ENCODE results near the gene CD1C. TPM values are rescaled to one million over a fixed set of nuclear protein-coding genes. Genes with fewer than 3 reads are reported as not detected.
"Not testable (repeated sequence)": the region's sequence is repeated elsewhere in the genome, so short reads cannot be mapped to it uniquely, and the experiment has no call there.

CD1C gene
- total RNA-seq, result 0.20 and 0.23 TPM in 2 replicates

DNA sequence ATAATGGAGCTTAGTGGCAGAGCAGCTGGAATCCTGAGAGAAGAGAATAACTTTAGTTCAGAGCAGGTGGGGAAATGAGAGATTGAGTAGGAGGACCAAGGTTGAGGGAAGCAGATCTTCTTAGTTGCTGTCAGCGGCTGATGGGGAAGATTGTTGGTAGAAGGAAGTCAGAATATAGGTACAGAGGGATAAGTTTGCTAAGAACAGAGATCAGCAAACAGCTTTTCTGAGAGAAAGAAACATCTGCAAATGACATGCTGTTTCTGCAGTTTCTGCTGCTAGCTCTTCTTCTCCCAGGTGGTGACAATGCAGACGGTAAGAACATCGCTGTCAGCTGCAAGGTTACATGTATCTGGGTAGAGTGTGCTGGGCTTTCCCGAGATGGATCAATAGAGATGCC is at the start of gene CD1C:
Gene CD1C (plus strand): TSS at position 113 of the 400 bp plus-strand sequence. CDS start 142 bp downstream, at position 255.
- no peaks in the 10 kb centered on the region for H3K36me3 Mint-ChIP-seq (ENCODE audit: low read depth)
- H3K27ac Mint-ChIP-seq, result no peak within 1 kb of the TSS
- H3K27me3 Mint-ChIP-seq (ENCODE audit: insufficient read depth), result no peaks in the 10 kb centered on the region
- intact Hi-C loops (cut with micrococcal nuclease), result no loop called here
- H3K4me1 Mint-ChIP-seq (ENCODE audit: low read depth), result peaks cover 21% of the 10 kb centered on the region
- H3K9me3 Mint-ChIP-seq, result no peaks in the 10 kb centered on the region
- H3K4me3 Mint-ChIP-seq, result no peak within 1 kb of the TSS
- no peak for DNase-seq (ENCODE audit: low spot score)

DNA sequence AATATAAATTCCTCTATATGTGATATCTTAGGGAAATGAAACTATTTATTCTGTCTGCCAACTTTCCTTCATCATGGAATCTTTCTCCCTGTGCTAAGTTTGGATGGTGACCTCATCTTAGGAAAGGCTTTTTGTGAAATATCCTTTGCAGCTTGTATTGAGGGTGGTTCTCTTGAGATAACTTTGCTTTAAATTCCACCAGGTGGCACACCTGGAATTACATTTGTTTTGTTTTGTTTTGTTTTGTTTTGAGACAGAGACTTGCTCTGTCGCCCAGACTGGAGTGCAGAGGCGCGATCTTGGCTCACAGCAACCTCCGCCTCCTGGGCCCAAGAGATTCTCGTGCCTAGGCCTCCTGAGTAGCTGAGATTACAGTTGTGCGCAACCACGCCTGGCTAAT is 43.1 kb upstream of the CD1C start:
- Mint-ChIP-seq H3K9me3 (no peaks in the 10 kb centered on the region), H3K27ac (no peak overlapping the region), H3K27me3 (ENCODE audit: insufficient read depth) (peaks cover 30% of the 10 kb centered on the region), H3K36me3 (ENCODE audit: low read depth) (no peaks in the 10 kb centered on the region), H3K4me3 (no peak overlapping the region), H3K4me1 (ENCODE audit: low read depth) (peaks cover 20% of the 10 kb centered on the region)
- no peak for DNase-seq (ENCODE audit: low spot score)
- intact Hi-C loops (cut with micrococcal nuclease), result no loop called here

- peak; percentile 42 for DNase-seq (ENCODE audit: low spot score)
- peak overlapping the region; percentile 8 for H3K27ac Mint-ChIP-seq
- H3K9me3 Mint-ChIP-seq, result no peaks in the 10 kb centered on the region
- H3K36me3 Mint-ChIP-seq (ENCODE audit: low read depth), result no peaks in the 10 kb centered on the region
- H3K27me3 Mint-ChIP-seq (ENCODE audit: insufficient read depth), result peaks cover 30% of the 10 kb centered on the region
- H3K4me1 Mint-ChIP-seq (ENCODE audit: low read depth), result peaks cover 20% of the 10 kb centered on the region
- no peak overlapping the region for H3K4me3 Mint-ChIP-seq
- intact Hi-C loops (cut with micrococcal nuclease), result no loop called here
Measured at GRCh38 chr1:158248118-158248517, 41.6 kb upstream of the CD1C start.

DNA sequence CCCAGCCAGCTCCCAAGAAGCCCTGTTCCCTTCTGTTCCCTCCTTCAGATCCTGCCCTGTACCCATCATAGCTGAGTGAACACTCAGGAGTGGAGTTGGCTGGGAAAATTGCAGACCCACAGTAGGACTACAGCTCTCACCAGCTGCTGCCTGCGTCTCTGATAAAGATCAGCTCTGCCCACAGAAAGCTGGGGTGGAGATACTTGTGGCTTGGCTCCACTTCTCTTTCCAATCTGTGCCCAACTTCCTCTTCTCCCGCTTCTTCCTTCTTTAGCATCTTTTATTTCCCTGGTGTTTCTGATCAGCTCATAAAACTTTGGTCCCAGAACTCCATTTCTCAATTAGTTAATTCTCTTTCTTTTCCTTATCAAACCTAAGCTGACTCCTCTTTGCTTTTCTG is 41.0 kb upstream of the CD1C start:
- Mint-ChIP-seq H3K4me1 (ENCODE audit: low read depth) (peaks cover 20% of the 10 kb centered on the region), H3K9me3 (no peaks in the 10 kb centered on the region), H3K27ac (no peak overlapping the region), H3K27me3 (ENCODE audit: insufficient read depth) (peaks cover 25% of the 10 kb centered on the region), H3K4me3 (no peak overlapping the region), H3K36me3 (ENCODE audit: low read depth) (no peaks in the 10 kb centered on the region)
- intact Hi-C loops (cut with micrococcal nuclease), result no loop called here
- no peak for DNase-seq (ENCODE audit: low spot score)

DNA sequence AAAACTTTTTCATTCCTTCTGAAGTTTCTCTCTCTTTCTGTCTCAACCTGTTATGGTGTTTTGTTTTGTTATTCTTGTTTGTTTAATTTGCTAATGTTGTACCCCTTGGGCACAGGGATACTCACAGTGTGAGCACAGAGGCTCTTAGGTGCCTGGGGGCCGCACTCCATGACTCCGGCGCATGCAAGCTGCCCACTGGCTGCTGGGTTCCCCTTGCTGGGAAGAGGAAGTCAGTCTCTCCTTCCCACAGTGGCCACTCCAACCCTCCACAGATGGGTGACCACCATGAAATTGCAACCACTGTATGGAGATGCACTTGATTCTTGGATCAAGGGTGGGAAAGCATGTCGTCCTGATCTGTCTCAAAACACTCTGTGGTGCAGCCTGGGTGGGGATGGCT is 40.1 kb upstream of the CD1C start:
- intact Hi-C loops (cut with micrococcal nuclease), result no loop called here
- no peak overlapping the region for H3K27ac Mint-ChIP-seq
- no peaks in the 10 kb centered on the region for H3K36me3 Mint-ChIP-seq (ENCODE audit: low read depth)
- peaks cover 21% of the 10 kb centered on the region for H3K27me3 Mint-ChIP-seq (ENCODE audit: insufficient read depth)
- H3K4me3 Mint-ChIP-seq, result no peak overlapping the region
- H3K4me1 Mint-ChIP-seq (ENCODE audit: low read depth), result peaks cover 20% of the 10 kb centered on the region
- H3K9me3 Mint-ChIP-seq, result no peaks in the 10 kb centered on the region
- DNase-seq (ENCODE audit: low spot score), result no peak

- Mint-ChIP-seq H3K27me3 (ENCODE audit: insufficient read depth) (peaks cover 13% of the 10 kb centered on the region), H3K27ac (no peak overlapping the region), H3K4me1 (ENCODE audit: low read depth) (peaks cover 20% of the 10 kb centered on the region), H3K4me3 (no peak overlapping the region), H3K9me3 (no peaks in the 10 kb centered on the region), H3K36me3 (ENCODE audit: low read depth) (no peaks in the 10 kb centered on the region)
- no peak for DNase-seq (ENCODE audit: low spot score)
- intact Hi-C loops (cut with micrococcal nuclease), result no loop called here
Measured at GRCh38 chr1:158251163-158251562, 38.6 kb upstream of the CD1C start.

GRCh38 chr1:158255656-158256055 is 34.1 kb upstream of the CD1C start:
- Mint-ChIP-seq H3K36me3 (ENCODE audit: low read depth) (no peaks in the 10 kb centered on the region), H3K9me3 (no peaks in the 10 kb centered on the region), H3K4me3 (no peak overlapping the region), H3K27ac (no peak overlapping the region), H3K4me1 (ENCODE audit: low read depth) (no peaks in the 10 kb centered on the region), H3K27me3 (ENCODE audit: insufficient read depth) (peaks cover 20% of the 10 kb centered on the region)
- no peak for DNase-seq (ENCODE audit: low spot score)
- intact Hi-C loops (cut with micrococcal nuclease), result no loop called here

GRCh38 chr1:158256747-158257146 is 33.0 kb upstream of the CD1C start:
- H3K4me3 Mint-ChIP-seq; H3K36me3 Mint-ChIP-seq (ENCODE audit: low read depth); H3K27ac Mint-ChIP-seq; H3K4me1 Mint-ChIP-seq (ENCODE audit: low read depth); intact Hi-C loops (cut with micrococcal nuclease); DNase-seq (ENCODE audit: low spot score); H3K9me3 Mint-ChIP-seq: not testable (repeated sequence)
- H3K27me3 Mint-ChIP-seq (ENCODE audit: insufficient read depth), result peaks cover 14% of the 10 kb centered on the region

GRCh38 chr1:158257888-158258287 is 31.8 kb upstream of the CD1C start:
- H3K27ac Mint-ChIP-seq, result no peak overlapping the region
- H3K4me1 Mint-ChIP-seq (ENCODE audit: low read depth), result no peaks in the 10 kb centered on the region
- H3K27me3 Mint-ChIP-seq (ENCODE audit: insufficient read depth), result peaks cover 15% of the 10 kb centered on the region
- no peak overlapping the region for H3K4me3 Mint-ChIP-seq
- DNase-seq (ENCODE audit: low spot score), result no peak
- intact Hi-C loops (cut with micrococcal nuclease), result no loop called here
- no peaks in the 10 kb centered on the region for H3K9me3 Mint-ChIP-seq
- no peaks in the 10 kb centered on the region for H3K36me3 Mint-ChIP-seq (ENCODE audit: low read depth)

GRCh38 chr1:158259117-158259516 is 30.6 kb upstream of the CD1C start:
- H3K27ac Mint-ChIP-seq, result no peak overlapping the region
- intact Hi-C loops (cut with micrococcal nuclease), result no loop called here

GRCh38 chr1:158272681-158273080 is 17.0 kb upstream of the CD1C start:
- no peak for DNase-seq (ENCODE audit: low spot score)
- no peaks in the 10 kb centered on the region for H3K4me1 Mint-ChIP-seq (ENCODE audit: low read depth)
- no peaks in the 10 kb centered on the region for H3K27me3 Mint-ChIP-seq (ENCODE audit: insufficient read depth)
- no peak overlapping the region for H3K4me3 Mint-ChIP-seq
- no peaks in the 10 kb centered on the region for H3K9me3 Mint-ChIP-seq
- no peaks in the 10 kb centered on the region for H3K36me3 Mint-ChIP-seq (ENCODE audit: low read depth)
- no peak overlapping the region for H3K27ac Mint-ChIP-seq
- intact Hi-C loops (cut with micrococcal nuclease), result no loop called here

More at GRCh38 chr1:158259117-158259516, 30.6 kb upstream of the CD1C start:
- DNase-seq (ENCODE audit: low spot score), result no peak
- H3K36me3 Mint-ChIP-seq (ENCODE audit: low read depth), result no peaks in the 10 kb centered on the region
- H3K4me3 Mint-ChIP-seq, result no peak overlapping the region
- peaks cover 15% of the 10 kb centered on the region for H3K27me3 Mint-ChIP-seq (ENCODE audit: insufficient read depth)
- H3K9me3 Mint-ChIP-seq, result no peaks in the 10 kb centered on the region
- H3K4me1 Mint-ChIP-seq (ENCODE audit: low read depth), result no peaks in the 10 kb centered on the region

GRCh38 chr1:158274797-158275196 is 14.9 kb upstream of the CD1C start:
- H3K27me3 Mint-ChIP-seq (ENCODE audit: insufficient read depth), result no peaks in the 10 kb centered on the region
- no peaks in the 10 kb centered on the region for H3K4me1 Mint-ChIP-seq (ENCODE audit: low read depth)
- H3K9me3 Mint-ChIP-seq, result no peaks in the 10 kb centered on the region
- DNase-seq (ENCODE audit: low spot score), result no peak
- intact Hi-C loops (cut with micrococcal nuclease), result no loop called here
- no peaks in the 10 kb centered on the region for H3K36me3 Mint-ChIP-seq (ENCODE audit: low read depth)
- no peak overlapping the region for H3K27ac Mint-ChIP-seq
- no peak overlapping the region for H3K4me3 Mint-ChIP-seq

- H3K36me3 Mint-ChIP-seq (ENCODE audit: low read depth); H3K4me3 Mint-ChIP-seq; H3K9me3 Mint-ChIP-seq; DNase-seq (ENCODE audit: low spot score); H3K27ac Mint-ChIP-seq; intact Hi-C loops (cut with micrococcal nuclease); H3K27me3 Mint-ChIP-seq (ENCODE audit: insufficient read depth): not testable (repeated sequence)
- H3K4me1 Mint-ChIP-seq (ENCODE audit: low read depth), result peaks cover 21% of the 10 kb centered on the region
Measured at GRCh38 chr1:158282421-158282820, 7.3 kb upstream of the CD1C start.

- Mint-ChIP-seq H3K27ac (no peak overlapping the region), H3K4me1 (ENCODE audit: low read depth) (peaks cover 21% of the 10 kb centered on the region), H3K9me3 (peaks cover 4% of the 10 kb centered on the region), H3K27me3 (ENCODE audit: insufficient read depth) (peaks cover 5% of the 10 kb centered on the region), H3K36me3 (ENCODE audit: low read depth) (no peaks in the 10 kb centered on the region), H3K4me3 (no peak overlapping the region)
- DNase-seq (ENCODE audit: low spot score), result no peak
- intact Hi-C loops (cut with micrococcal nuclease), result no loop called here
Measured at GRCh38 chr1:158283965-158284364, 5.8 kb upstream of the CD1C start.
